NCI-H2171 (cell line): Measurements from ENCODE around the gene ARX.

Source experiments
- DNase-seq: peaks from one replicate; lab custom pipeline; 2025; lab: John Stamatoyannopoulos, UW

The ARX gene

DNA sequence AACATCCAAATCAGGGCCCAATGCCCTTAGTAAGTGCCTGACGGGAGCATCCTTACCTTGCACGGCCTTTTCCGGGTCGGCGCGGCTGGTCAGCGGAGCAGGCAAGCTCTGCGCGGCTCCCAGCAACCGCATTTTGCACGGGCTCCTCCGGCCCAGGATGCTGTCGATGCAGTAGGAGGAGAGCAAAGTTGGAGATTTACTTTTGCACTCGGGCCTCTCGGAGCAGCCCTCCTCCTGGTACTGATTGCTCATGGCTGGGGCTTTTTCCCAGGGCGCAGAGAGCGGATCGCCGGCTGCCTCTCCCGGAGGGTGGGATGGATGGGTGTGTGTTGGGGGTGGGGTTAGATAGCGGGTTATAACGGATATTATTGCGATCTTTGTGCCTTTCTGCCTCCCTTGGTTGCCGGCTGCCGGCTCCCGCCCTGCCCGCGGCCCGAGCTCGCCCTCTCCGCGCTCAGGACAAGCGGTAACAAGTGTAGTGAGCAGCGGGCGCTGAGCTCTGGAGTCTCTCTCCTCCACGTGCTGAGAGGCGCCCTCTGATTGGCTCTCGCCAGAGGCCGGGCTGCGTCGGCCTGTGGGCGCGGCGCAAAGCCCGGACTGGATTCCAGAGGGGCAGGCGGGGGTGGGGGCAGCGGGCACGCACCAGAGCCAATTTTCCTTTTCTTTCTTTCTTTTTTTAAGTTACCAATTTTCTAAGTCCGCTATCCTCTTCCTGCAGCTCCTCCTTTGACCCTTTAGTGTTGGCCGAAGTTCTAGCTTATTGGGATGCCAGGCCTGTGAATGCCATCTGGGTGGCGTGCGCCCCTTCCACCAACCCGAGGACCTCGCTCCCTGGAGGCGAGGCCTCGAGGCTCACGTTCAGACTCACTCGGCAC lies at the start of gene ARX:
Gene ARX, minus strand, starts transcription at position 480 of the 875 bp plus-strand sequence. Its CDS starts 228 bp downstream, at position 252.
- no peak for DNase-seq

DNA sequence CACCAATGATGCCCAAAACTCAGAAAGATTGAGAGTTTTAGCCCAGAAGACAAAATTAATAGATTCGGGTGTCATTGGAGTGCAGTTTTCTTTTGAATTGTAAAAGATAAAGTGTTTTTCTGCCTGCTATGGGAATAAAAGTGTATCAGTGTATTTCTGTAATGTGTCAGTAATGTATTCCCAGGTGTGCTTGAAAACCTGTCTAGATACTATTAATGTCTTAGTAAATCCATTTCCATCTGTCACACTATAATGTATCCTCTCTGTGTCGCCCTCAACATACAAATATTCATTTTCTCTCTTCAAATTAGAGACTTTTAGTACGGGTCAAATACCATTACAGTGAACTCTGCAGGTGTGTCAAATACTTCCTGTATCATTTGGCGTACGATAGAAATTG lies 43.5 kb upstream of the ARX start:
- no peak for DNase-seq

DNA sequence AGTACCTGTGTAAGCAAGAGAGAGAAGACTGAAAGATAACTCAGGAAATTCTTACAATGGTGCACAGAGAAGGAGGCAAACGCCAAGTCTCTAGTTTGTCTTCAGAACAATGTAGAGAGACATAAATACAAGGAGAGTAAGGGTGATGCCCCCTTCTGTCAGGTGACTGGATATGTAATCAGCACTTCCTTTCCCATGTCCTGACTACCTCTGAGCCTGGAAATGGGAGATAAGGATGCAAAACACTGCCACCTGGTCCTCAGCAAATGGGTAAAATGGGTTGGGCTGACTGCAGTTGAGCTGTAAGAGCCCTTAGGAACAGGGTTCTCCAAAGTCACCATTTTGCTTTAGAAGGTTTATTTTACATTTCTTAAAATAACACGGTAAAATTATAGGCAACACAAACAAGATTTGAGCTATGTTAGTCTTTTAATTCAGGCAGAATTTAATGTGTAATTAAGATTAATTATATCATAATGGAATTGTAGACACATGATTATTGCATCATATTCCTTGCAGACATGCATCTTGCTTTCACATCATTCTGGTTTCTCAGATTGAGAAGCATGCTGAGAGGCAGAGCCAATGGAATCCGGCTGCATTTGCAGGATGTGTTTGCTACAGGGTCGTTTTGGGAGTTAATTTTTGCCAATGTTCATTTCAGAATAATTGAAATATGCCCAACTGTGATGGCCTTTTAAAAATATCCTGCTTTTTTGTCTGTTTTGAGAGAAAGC lies 37.2 kb upstream of the ARX start:
- no peak for DNase-seq

DNA sequence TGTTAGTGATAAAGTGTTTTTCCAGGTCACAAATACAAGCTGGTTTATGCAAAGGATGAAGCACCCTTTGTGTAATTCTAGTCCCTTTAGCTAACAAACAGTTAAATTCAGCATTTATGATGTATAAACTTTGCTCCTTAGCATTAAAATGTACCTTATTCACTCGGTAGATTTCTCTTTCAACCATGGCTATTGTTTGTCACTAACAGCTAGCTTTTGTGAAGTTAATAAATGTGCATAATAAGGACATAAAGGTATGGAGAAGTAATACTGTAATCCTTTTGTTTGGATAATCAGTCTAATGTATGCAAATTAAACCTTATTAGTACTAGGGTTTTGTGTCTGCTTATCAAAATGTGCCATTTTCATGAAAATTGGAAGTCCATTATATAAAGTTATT lies 34.2 kb upstream of the ARX start:
- DNase-seq = no peak

DNA sequence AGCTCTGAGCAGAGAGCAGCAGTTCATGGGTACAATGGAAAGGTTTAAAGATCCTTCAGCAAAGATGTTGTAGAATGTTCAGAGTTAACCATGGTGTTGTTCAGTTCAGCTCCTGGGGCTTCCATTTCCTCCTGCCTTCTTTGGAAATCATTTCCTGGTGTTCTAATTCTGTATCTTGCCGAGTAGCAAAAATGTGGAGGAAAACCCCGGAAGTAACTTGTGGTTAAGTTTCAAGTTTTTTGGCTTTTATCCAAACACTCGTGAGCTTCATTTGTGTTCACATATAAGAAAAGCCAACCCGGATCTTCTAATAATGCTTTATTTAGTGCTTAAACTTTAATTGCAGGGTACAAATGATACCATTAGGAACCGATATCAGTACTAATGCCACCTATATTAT lies 33.6 kb upstream of the ARX start:
- DNase-seq = no peak

DNA sequence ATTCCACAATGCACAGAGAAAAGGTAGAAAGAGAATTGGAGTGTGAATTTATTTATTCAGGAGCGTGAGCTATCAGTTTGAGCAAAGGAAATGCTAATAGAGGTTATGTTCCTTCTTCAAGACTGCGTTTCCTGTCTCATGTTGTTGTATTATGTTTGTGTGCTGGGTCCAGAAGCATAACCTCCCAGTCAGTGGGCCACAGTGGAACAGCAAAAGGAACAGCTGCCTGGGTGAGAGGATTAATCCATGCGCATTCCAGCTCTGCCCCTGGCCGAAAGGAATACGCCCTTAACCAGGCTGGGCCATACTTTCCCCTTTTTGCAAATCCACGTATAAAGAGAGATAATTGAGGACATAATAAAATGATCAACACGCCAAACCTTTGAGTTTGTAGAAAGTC lies 32.4 kb upstream of the ARX start:
- no peak for DNase-seq

DNA sequence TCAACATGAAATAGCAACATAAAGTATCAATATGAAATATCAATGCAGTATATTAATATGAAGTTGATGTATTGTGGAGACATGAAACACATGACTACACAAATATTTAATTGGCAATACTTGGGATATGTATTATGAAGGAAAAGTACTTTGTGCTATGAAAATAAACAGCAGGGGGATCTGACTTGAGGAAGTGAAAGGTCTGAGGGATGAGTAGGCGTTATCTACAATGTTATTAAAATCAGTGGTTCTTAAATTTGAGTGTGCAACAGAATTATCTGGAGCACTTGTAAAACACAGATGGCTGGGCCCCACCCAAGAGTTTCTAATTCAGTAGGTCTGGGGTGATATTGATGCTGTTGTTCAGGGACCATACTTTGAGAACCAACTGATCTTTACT lies 27.4 kb upstream of the ARX start:
- no peak for DNase-seq

DNA sequence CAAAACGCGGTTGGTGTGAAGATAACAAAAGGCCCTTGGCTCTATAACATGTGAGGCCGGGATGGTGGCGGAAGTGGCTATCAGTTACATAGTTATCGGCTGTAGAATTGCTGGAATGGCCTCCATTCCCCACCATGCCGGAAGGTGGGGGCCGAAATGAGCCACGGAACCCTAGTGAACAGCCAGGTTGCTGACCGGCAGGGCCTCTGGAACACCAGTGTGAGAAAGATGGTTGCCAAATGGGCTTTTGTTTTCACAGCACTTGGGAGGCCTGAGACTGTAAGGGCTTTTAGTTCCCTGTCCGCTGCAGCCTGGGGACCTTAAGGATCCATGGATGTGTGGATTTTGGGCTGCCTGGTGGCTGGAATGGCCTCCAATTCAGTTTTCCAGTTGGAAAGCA lies 23.3 kb upstream of the ARX start:
- DNase-seq = no peak

DNA sequence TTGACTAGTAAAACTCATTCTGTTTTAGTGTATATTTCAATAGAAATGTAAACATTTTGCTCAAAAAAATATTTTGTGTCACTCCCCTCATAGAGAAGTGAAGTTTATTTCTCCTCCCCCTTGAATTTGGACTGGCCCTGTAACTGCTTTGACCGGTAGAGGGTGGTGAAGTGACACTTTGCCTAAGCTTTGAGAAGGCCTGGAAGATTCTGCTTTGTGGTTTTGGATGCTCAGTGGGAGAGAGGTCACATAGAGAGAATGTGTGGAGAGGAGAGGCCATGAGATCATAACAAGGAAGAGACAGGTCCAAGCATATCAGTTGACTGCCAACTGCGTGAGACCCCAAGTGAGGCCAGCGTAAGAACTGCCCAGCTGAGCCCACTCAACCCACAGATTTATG lies 19.1 kb upstream of the ARX start:
- no peak for DNase-seq

DNA sequence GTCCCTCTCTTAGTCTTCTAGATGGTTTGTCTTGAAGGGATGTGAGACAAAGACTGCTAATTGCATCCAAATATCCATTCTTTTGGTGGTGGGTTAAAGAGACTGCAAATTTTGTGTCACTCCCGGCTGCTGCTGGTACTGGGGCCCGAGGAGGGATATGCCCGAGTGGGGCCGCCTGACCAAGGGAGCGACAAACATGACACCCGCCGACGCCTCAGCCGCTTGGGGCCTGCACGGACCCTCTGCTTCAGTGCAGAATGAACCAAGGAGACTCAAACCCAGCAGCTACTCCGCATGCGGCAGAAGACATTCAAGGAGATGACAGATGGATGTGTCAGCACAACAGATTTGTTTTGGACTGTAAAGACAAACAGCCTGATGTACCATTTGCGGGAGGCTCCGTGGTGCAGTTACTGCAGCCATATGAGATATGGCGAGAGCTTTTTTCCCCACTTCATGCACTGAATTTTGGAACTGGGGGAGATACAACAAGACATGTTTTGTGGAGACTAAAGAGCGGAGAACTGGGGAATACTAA lies 13.6 kb upstream of the ARX start:
- DNase-seq = no peak

DNA sequence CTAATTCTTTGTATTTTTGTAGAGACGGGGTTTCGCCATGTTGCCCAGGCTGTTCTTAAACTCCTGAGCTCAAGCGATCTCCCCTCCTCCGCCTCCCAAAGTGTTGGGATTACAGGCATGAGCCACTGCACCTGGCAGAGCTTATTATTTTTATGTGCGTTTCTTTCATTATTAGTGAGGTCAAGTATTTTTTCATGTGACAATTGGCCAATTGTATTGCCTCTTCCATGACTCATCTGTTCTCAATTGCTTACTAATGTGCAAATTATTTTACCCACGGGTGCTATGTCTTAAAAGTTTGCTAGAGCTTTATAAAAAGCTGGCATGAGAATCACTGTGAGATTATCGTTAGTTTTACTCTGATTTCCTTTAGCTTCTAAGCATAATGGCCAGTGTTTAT lies 13.0 kb upstream of the ARX start:
- no peak for DNase-seq

DNA sequence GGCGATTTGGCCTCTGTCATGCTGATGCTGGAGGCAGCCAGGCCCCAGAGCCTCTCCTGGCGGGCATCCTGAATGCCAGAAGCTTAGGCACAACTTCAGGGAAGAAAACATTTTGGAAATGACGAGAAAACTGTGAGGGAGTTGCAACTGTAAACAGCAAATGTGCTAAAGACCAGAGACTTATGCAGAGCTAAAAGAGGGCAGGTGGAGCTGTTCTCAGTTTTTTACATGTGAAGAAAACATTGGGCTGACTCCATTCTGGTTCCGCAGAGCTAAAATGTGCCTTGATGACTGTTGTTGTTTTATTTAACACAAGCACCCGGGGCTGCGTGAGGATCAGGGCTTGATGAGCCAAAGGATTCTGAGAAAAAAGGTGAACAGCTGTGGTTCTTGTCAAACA lies 10.8 kb upstream of the ARX start:
- no peak for DNase-seq

DNA sequence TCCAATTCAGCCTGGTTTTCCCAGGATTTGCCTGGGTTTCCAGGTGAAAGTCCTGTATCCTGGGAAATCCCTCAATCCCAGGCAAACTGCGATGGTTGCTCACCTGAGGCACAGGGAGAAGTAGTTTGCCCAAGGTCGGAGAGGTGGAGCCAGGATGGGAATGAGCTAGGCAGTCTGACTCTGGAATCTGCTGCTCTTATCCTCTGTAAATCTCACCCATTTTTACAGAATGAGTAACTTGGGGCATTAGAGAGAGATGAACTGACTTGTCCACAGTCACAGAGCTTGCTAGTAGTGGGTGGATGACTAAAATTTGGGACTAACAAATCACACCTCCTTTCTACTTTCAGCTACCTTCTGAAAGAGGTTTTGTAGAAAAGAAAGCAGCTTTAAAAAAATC lies 9.8 kb upstream of the ARX start:
- DNase-seq = no peak

DNA sequence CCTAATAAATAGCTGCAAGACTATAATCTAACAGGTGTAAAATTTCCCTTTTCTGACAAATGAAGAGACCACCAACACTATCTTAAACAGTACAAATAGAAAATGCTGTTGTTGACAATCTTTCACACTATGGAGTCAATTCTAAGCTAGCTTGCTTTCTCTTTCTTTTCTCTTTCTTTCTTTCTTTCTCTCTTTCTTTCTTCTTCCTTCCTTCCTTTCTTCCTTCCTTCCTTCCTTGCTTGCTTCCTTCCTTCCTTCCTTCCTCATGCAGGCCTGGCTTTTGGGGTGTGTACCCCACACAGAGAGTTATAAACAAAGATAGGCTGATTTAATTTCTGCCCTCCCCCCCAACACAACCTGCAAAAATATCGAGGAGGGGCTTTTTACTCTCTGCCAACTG lies 8.1 kb upstream of the ARX start:
- DNase-seq = no peak

DNA sequence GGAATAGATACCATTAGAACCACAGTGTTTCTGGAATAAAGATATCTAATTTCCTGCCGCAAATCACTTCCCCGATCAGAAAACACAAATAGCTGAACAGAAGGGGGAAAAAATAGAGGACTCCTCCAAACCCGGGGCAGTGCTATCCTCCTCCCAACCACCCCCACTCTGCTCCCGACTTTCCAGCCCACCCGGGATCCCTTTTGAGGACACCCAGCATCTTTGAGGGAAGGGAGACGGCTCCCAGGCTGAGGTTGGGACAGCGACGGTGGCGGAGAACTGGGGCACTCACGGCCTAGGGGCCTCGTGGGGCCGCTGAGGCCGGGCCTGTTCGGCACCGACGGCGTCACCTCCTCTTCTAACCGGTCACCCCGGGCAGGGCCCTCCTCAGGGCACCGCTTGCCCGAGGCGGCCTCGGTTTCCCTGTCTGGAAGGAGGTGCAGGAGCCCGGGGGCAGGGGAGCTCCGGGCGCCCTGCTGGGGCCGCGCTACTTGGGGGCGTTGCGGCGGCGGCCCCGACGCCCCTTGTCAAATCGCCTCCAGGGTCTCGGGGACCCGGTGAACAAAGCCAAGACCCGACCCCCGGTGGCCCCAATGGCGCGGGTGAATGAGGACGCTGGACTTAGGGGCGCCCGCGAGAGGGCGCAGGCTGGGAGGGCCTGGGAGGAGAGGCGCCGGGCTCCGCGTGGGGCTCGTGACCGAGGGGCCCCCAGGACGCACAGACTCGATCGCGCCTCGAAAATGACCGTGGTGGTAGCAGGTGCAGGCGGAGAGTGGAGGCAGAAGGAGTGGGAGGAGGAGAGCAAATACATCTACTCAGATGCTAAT lies 6.9 kb upstream of the ARX start:
- no peak for DNase-seq

DNA sequence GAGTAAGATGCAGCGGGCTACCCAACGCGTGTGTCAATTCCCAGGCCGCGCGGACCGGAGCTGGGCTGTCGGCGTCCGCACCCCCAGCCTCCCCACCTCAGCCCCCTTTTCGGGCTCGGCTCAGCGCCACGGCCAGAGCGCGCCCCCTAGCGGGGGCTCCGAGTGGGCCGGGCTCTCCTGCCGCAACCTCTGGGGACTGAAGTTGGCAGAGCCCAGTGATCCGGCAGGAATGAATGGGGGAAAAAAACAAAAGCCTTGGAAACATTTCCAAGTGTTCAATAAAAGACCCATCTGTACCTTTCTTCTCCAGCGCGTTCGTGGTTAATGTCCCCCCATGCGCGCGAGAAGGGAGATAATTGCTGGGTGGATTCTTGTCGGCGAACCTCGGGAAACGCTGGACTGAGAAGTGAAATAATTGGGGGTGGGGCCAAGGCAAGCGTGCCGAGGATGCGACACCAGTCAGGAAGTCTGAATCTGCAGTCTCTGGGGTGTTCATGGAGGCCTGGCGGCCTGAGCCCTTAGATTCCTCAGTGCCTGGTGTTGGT lies 5.2 kb upstream of the ARX start:
- peak; percentile 19 for DNase-seq

DNA sequence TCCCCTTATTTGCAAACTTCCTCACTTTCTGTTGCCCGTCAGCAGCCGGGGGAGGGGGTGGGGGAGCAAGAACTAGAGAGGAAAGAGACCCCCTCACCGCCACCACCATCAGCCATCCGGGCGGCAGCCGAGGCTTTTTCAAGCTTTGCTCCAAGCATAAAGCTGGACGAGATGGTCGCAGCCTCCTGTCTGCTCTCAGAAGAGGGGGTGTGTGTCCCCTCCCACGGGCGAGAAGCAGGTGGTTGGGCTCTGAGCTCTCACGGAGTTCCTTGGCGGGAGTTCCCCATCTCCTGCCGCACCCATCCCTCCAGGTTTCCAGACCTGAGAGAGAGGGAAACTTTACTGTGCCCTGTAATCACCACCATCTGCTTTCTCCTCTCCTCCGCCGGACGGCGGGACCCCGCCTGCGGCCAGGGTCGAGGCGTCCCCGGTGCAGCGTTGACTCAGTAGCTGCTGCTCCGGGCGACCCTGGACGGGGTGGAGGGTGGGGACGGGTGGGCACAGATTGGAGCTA lies 4.7 kb upstream of the ARX start:
- DNase-seq = no peak

DNA sequence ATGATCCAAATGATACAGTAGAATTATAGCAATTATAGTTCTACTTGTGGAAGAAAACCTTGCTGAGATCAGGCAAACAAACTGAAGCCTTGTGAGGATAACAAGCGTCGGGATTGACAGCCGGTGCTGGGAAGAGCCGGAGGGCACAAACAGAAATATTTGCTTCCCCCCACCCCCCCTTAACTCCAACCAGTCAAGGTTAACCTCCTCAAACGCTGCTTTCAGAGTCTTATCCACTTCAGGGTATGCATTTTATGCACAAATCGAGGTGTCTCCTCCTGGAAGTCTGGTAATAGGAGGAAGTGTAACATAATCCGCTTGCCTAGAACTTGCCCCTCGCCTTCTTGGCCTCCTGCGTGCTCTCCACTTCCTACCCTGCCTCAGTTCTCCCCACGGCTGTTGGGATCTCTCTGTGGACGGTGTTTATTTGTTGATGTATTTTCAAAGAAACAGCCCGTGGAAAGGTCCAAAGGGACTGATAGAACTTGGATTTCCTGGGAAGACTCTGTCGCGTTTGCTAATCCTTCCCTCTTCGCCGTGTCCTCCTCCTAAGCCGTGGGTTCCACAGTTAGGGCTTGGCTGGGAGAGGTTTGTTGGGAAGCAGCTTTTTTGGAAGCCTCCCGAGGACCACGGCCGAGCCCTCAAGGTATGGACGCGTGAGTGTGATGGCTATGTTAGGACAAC lies 4.1 kb upstream of the ARX start:
- no peak for DNase-seq

DNA sequence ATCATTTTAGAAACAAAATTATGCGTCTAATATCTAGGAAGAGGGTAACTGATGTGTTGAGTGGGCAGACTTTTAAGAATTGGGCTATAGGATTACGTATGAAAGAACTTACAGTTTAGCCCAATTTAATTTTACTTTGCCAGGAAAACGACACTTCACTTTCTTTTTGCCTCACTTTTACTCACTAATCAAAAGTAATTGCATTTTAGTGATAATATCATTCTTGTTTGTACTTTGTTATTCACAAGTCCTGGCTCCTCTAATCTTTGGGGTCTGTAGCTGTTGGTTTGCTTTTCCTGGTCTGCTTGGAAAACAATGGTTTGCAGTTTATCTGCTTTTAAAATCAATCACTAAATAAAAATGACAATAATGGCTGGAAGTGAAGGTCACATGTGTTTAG lies 2.9 kb upstream of the ARX start:
- no peak for DNase-seq

DNA sequence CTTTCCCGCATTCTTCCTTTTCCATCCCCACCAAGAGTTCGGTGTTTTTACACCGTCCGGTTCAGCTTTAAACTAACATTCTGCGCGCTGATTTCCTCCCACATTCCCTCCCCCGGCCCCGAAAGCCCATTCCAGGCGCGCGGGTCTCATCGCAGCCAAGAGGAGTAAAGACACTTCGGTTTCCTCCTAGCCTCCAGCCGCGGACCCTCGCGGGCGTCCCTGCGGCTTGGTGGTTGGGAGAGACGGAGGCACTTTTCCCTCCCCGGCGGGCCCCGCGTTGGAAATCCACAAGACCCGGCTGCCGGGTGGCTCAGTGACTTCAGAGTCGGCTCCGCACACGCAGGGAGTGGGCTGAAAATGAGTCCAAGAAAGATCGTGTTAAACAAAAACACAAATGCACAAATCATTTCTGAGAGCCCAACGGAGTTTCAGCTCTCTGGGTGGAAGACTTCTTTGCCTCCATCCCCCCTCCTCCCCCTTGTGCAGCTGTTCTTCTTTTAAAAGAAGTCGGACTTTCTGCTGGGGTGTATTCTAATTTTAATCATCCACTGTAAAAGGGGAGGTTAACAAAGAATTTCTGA lies 2.0 kb upstream of the ARX start:
- no peak for DNase-seq
